GM15510 (cell line): ENCODE results near the gene FERMT2.

Experiments
- POLR2A ChIP-seq: IDR thresholded peaks from 3 replicates; pipeline ENCODE4 v1.6.1; 2011; ENCODE audit warnings: borderline replicate concordance; ENCODE audit not compliant: insufficient read length; ENCODE audit errors: extremely low read depth

FERMT2 gene

DNA sequence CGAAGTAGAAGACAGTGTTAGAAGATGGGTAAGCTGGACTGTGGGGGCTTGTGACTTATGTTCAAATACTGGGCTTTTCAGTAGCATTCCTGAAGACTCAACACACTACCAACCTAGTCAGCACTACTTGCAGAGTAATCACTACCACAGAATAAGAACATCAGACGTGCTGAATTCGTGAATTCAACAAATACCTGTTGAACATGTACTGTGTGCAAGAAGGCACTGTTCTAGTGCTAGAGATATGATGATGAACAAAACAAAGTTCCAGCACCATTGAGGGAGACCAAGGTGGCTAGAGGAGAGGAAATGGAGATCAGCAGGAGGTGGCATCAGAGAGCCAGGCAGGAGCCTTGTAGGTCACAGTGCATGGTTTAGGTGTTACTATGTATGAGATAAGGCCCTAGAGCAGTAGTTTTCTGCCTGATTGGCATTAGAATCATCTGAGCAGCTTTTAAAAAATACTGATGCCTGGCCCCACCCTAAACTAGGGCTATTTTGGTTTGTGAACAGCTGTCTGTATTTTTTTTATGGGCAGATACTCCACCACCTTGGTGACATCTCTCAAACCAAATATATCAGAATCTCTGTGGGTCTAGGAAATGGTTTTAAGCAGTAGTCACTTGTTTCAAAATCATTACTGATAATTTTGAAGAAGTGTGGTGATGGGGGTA is 26.8 kb downstream of the FERMT2 start:
- no peak for TF ChIP-seq POLR2A

DNA sequence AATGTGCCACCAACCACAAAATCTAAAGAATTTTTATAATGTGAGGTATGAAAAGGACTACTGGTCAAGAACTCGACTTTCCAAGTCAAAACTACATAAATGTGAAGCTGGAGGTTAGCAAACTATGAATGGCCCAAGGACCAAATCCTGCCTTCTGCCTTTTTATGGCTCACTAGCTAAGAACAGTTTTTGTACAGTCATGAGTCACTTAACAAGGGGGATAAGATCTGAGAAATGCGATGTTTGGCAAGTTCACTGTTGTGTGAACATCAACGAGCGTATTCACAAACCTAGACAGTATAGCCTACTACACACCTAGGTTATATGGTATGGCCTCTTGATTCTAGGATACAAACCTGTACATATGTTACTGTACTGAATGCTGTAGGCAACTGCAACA is 28.2 kb downstream of the FERMT2 start:
- no peak for TF ChIP-seq POLR2A

DNA sequence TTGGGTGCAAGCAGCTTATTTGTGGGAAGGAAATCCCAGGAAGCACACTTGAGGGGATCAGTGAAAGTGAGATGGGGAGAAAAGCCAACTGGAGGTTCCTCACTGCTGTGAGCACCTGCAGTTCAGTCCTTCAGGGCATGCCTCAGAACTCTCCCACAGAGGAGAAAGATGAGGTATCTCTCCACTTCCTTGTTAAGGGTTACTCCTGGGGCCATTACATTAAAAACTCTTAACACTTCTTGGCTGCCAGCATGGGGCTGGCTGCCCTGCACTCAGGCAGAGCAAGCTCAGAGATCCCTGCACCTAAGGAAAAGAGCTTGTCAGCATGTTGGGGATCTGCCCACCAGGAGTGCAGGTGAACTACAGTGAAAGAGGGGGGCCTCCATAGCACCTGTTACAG is 28.8 kb downstream of the FERMT2 start:
- no peak for TF ChIP-seq POLR2A

DNA sequence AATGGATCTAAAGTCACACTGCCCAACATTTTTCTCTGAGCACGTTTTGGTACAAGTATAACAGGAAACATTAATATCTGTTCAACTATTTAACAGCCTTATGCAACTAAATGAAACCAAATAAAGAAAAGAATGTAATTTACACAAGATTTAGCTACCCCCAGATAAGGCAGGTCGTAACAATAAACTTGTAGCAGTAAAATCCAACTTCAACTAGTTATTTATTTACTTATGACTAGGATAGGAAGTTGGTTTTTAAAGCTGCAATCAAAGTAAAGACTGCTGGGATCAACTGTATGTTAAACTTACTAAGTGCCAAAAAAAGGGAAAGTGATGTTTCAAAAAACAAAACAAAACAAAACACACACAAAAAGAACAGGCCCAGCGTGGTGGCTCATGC is 30.9 kb downstream of the FERMT2 start:
- TF ChIP-seq POLR2A: no peak

DNA sequence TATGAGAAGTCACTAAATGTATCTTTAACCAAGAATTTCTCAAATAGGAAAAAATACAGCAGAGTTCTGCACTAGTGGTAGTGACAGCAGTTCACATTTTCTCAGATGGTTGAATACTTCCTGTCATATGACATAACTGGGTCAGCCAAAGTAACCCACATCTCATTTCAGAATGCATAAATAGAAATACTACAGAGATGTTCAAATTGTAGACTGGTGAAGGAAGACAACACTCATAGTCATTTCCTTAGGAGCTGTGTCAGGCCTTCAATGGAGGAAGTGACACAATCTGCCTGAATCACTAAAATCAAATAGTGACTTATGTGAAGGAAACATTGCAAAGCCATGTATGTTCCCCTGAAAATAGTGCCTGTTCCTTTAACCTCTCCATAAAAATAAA is 32.4 kb downstream of the FERMT2 start:
- no peak for TF ChIP-seq POLR2A

DNA sequence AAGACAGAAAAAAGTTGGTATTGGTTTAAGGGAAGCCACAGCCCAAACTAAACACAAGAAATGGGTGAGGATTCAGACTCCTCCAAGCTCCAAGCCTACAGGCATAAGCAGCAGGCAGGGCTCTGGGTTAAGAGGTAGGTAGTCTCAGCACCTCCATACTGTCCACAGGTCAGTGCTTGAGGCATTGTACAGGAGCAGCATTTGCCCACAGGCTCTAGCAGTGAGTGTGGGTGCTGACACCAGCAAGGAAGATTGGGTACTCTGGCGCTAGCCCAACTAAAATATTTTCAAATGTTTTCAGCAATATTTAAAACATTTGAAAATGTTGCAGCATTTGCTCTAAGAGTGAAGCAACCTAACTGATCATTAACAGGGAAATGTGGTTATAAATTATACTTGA is 33.1 kb downstream of the FERMT2 start:
- no peak for TF ChIP-seq POLR2A

DNA sequence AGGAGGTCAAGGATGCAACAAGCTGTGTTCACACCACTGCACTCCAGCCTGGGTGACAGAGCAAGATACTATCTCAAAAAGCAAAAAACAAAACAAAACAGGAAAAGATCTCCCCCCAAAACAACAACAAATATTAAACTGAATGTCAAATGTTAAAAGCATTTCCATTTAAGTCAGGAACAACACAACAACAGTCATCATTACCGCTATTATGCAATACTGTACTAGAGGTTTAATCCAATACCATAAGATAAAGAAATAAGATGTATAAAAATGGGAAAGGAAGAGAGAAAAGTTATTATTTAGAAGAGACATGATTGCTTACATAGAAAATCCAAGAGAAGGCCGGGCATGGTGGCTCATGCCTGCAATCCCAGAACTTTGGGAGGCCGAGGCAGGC is 36.6 kb downstream of the FERMT2 start:
- no peak for TF ChIP-seq POLR2A

DNA sequence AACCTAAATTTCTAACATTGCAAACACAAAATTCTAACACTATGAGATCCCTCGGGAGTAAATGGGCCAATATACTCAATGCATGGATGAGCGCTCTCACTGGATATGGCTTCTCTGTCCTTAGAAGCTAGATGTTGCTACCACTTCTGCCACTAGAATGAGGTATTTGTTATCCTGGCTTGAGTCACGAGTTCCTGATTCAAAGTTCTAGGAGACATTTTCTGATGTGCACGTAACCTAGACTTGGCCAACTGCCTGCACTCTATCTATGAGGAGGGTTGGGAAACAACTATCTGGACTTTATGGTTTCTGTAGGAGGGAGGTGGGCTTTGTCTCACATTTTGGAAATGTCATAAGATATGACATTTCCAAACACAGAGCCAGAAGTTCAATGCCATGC is 37.6 kb downstream of the FERMT2 start:
- TF ChIP-seq POLR2A: no peak

DNA sequence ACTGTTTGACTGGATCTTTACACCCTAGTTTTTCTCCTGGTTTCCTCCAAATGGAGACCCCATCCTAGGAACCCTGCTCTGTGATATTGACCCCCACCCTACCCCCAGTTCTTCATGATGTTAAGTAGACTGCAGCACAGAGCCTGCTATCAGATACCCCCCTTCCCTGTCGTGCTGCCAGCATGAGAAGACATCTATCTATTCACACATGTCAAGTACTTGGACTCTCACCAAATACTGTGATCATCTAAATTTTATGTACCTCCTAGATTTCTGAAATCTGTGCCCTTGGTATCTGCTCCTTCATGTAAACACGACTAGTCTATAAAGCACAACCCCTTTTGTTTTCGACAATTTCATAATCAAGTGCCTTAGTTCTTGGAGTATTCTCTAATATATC is 38.9 kb downstream of the FERMT2 start:
- no peak for TF ChIP-seq POLR2A

DNA sequence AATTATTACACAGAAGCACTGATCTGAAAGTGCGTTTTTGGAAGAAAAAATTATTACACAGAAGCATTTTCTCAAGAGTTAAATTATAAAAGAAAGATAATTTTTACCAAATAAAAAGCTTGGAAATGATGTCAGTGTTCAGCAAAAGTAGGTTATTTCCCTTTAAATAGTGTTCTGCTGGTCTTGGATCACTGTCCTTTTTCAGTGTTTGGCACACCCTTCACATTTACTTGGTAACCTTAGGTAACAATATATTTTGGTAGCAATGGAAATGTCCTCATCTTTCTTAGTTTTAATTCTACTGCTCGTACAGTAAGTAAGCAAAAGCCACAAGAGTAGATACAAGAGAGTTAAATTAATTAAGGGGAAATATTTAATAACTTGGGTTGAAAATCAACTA is 40.3 kb downstream of the FERMT2 start:
- TF ChIP-seq POLR2A: no peak

DNA sequence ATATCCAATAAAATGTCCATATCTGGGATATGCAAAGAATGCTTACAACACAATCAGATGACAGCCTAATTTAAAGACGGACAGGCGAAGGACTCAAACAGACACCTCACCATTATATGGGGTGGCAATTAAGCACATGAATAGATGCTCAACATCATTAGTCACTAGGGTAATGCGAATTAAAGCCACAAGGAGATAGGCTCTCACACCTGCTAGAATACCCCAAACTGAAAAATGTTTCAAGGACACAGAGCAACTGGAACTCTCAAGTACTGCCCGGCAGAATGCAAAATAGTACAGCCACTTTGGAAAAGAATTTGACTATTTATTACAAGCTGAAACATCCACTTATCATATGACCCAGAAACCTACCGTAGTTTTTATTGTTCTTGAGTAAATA is 42.9 kb downstream of the FERMT2 start:
- TF ChIP-seq POLR2A: no peak

DNA sequence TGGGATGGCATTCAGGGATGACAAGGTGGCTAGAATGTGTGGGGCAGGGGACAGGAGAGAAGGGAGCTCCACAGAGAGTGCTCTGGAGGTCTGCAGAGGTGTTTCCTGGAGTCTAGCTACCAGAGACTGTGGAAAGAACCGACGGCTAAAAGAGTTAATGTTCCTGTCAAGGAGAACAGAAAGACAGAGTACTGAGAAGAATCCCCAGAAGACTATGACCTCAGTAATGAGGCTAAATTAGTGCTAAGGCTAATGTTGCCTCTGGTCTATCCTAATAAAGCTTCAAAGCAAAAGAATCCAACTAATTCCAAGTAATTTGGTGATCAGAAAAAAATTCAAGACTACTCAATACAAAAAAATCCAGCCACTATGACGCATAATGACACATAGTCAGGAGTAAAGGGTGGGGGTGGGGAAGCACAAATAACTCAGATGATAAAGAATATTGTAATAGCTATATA is 44.7 kb downstream of the FERMT2 start:
- TF ChIP-seq POLR2A: no peak

DNA sequence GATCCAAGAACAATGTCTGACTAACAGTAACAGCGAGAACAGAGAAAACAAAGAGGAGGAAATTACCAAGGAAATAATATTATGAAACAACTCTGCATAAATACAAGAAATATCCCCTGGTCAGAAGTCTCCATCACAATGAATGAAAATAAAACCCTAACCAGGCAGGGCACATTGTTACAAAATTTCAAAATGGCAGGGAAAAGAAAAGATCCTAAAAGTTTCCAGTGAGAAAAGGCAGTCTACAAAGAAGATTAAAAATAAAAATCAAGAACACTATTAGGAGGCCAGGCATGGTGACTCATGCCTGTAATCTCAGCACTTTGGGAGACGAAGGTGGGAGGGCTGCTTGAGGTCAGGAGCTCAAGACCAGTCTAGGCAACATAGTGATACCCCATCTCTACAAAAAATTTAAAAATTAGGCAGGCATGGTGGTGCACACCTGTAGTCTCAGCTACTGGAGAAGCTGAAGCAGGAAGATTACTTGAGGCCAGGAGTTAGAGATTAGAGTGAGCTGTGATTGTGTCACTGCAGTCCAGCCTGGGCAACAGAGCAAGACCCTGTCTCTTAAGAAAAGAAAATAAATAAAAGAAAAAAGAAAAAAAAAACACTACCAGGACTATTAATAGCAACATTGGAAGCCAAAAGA is 47.8 kb downstream of the FERMT2 start:
- no peak for TF ChIP-seq POLR2A

DNA sequence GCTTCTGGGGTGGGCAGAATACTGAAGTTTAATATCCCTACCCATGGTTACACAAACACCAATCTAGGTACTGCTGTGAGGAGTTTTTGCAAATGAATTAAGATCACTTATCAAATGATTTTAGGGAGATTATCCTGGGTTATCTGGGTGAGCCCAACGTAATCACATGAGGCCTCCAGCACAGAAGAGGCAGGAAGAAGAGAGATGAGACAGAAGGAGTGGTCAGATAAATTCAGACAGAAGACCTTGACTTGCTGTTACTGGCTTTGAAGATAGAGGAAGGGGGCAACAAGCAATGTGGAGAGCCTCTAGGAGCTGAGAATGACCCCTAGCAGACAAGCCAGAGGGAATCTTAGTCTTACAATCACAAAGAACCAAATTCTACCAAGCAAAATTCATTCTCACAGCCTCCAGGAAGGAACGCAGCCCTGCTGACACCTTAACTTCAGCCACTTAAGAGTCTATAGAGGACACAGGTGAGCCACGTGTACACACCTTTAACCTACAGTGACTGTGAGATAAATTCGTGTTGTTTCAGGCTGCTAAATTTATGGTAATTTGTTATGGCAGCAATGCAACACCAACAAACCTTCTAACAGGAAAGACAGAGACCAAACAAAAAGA is 49.4 kb downstream of the FERMT2 start:
- no peak for TF ChIP-seq POLR2A

DNA sequence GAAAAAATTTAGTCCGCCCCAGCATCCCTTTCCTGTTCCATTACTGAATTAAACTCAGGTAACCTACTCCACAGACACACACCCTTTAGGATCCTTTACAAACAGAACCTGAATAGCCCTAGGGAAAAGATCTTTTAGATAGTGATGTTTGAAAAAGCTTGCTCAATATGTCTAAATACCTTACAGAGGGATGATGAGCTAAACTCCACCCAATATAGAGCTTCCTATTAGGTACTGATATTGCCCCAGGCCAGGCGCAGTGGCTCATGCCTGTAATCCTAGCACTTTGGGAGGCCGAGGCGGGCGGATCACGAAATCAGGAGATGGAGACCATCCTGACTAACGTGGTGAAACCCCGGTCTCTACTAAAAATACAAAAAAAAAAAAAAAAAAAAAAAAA is 50.1 kb downstream of the FERMT2 start:
- no peak for TF ChIP-seq POLR2A

DNA sequence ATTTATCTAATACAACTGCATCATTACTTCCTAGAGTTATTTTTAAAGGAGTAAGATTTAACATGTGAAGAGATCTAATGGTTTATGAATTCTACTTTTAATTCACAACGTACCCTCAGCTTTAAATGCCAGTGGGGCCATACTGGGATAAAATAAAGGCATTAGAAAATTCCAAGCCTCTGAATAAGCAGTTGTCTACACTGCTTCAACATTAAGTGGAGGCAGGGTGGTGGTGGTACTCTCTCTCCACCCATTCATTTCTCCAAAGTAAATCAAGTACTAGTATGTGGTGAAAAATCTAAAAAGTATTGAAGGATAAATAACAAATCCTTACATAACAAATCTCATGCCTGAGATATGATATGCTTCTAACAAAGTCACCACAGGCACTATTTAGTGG is 52.4 kb downstream of the FERMT2 start:
- no peak for TF ChIP-seq POLR2A
